ENCODE measurements around the gene NAP1L4.

- no peak for TF ChIP-seq CTCF (IDR thresholded peaks at IDR 0.05 in 8 of 11, conservative IDR thresholded peaks at IDR 0.05 in 3 of 11)
- TF ChIP-seq POLR2A (IDR thresholded peaks at IDR 0.05) = no peak
These were observed 41.3 kb downstream of the NAP1L4 start for GRCh38 chr11:2950825-2951224.
